Measurements from ENCODE around the gene PRDM12.

PRDM12 gene

DNA sequence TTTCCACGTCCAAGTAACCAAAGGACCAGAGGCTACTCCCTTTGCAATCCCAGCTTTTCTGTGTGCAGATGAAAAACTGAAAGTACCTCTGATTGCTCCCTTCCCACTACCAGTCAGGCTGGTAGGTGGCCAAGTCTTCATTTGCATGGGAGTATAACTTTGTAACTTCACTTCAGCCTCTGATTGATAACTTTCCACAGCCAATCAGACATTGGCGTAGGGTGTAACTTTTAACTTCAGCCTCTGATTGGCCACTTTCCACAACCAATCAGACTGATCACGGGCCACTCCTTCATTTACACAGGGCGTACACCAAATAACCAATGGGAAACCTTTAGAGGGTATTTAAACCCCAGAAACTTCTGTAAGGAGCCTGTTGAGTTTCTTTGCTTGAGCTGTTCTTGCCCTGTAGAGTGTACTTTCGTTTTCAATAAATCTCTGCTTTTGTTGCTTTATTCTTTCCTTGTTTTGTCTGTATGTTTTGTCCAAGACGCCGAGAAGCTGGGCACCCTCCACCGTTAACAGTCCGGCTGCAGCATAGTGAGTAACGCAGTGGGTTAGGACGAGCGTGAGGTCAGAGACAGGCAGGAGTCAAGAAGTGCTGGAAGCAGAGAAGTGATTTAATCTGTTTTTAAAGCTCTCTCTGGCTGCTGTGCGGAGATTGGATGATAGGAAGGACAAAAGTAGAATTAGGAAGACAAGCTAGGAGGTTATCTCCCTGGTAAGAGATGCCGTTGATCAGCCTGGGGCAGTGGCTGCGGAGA is 25.7 kb downstream of the PRDM12 start:
- DNase-seq (ENCODE audit: low spot score) = no peak

DNA sequence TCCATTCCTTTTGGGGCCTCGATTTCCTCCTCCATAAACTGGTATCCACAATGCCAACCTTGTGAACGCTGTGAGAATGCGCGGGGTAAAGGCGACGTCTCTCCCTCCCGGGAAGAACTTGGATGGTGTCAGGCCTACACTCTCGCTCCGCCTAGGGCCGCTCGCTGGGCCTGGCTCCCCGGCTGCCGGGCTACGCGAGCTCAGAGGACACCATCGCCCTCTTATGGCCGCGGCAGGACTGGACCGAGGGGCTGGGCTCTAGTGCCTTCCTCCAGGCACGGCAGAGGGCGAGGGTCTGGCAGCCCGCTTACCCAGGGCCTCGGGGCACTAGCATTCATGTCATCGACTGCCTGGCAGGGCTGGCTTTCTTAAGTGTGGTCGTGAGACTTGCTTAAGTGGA is 27.9 kb downstream of the PRDM12 start:
- DNase-seq (ENCODE audit: low spot score) = no peak

DNA sequence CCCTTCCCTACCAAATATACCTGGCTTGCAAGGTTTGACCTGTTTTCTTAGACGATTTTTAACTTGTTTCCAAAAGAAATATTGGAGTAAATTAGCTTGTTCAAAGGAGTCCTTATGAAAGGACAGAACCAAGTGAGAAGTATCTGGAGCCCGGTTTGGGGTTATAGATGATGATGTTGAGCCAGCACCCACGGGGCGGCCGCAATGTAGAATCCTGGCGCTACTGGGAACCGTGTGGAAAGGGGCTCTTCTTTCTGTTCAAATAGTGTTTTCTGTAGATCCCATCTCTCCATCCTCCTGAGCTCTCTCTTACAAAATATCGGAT is 28.7 kb downstream of the PRDM12 start:
- DNase-seq (ENCODE audit: low spot score) = no peak

DNA sequence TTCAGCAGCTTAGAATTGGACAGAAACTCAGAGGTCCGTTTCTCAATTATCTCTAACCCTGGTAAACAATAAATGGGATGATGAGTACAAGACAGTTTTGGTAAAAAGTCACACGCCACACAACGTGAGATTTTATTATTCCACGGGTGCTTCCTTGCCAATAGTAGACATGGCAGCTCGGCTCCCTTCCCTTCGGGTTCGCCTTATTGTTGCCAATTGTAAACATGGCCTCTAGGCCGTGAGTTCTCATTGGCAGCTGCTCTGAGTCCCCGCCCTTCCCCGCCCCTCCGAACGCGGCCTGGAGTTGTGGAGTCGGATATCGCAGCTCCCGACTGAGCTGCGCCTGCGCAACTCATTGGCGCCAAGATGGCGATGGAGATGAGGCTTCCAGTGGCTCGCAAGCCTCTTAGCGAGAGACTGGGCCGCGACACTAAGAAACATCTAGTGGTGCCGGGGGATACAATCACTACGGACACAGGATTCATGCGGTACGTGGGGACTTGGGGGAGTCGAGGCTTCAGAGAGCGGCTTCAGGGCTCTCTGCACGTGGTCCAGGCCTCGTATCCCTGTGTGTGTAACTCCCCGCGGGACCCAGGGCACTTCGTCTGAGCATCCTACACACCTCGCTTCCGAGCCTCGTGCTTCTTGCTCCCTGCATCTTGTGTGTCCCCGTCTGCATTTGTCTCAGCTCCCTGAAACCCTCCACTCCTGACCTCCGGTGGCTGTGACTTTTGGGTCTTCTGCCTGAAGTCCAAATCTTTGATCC is 29.2 kb downstream of the PRDM12 start, which contains the start of gene EXOSC2:
Gene EXOSC2 (plus strand): TSS at position 355 of the 766 bp plus-strand sequence. CDS start 12 bp downstream, at position 367.
- peak; percentile 98 for DNase-seq (ENCODE audit: low spot score)

DNA sequence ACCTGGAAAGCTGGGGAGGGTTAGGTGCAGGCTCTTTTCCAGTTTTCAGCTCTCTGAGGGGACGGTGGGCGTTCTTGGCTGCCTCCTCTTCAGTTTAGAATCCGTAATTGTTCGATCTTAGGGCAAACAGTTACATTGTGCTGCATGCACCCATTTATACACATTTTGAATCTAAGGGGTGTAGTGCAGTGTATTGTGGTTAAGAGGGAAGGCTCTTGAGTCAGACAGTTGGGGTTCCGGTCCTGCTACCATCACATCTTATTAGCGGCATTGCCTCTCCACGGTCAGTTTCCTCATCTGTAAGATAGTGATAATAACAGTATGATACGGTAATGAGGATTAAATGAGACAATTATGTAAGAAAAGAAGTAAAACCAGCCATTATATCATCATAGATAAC is 29.8 kb downstream of the PRDM12 start:
- no peak for DNase-seq (ENCODE audit: low spot score)

DNA sequence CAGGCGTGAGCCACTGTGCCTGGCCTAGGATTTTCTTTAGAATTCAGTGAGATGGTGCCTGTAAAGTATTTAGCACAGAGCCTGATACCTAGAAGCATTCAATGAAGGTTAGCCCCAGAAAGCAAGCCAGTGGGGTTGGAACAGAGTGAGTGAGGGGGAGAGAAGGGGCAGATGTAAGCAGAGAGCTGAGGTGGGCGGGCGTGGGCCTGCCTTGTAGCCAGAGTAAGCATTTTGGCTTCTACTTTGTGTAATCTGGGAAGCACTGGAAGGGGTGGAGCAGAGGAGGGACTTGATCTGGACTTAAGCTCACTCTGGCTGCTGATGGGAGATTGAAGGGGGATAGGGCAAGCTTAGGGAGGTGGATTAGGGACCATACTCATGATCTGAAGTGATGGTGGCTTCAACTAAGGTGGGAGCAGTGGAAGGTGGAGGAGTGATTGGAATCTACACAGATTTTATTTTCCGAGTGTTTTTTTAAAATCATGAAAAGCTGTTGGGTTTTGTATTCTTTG is 31.8 kb downstream of the PRDM12 start:
- no peak for DNase-seq (ENCODE audit: low spot score)

DNA sequence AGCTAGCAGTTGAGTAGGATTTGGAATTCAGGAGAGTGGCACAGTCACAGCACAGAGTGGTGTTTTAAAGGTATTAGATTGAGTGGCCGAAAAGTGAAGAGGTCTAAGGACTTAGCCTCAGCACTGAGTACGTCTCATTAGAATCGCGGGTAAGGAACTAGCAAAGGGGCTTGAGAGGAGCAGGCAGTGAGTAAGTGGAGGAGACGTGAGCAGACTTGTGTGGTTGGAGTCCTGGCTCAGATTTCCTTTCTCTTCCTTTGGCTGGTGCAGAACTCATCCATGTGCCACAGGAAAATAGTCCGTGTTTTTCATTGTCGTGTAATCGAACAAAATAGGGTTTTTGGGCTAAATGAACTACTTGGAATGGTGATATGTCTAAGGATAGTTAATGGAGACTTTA is 32.6 kb downstream of the PRDM12 start:
- no peak for DNase-seq (ENCODE audit: low spot score)

DNA sequence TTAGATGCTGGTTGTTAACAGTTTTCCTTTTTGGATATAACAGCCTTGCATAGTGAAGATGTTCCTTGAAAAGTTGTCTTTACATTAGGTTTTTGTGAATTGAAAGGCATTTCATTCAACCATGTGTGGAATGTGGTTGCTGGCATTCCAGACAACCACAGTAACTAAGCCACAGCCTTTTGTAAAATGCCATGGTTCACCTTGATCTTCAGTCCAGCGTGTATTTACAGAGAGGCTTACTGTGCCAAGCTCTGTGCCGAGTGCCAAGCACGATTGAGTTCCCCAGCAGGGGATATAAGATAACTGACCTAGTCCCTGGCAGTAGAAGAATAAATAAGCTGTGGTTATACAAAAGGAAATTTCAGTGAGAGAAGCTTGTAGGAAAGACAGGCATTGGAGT is 34.1 kb downstream of the PRDM12 start:
- no peak for DNase-seq (ENCODE audit: low spot score)

DNA sequence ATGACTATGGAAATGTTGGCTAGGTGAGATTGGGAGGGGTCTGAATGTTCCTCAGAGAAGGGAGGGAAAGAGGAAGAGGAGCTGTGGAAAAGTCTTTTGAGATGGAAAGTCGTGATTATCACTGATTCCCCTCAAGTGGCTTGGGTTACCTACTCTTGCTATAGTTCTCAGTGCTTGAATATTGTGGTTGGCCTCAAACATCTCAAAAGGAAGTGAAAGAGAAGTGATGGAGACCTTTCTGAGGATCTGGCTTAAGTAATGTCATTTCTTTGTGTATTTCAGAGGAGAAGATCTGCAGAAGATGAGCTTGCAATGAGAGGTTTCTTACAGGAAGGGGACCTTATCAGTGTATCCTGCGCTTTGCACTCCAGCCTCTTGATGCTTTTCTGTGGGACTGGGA is 34.7 kb downstream of the PRDM12 start:
- no peak for DNase-seq (ENCODE audit: low spot score)

DNA sequence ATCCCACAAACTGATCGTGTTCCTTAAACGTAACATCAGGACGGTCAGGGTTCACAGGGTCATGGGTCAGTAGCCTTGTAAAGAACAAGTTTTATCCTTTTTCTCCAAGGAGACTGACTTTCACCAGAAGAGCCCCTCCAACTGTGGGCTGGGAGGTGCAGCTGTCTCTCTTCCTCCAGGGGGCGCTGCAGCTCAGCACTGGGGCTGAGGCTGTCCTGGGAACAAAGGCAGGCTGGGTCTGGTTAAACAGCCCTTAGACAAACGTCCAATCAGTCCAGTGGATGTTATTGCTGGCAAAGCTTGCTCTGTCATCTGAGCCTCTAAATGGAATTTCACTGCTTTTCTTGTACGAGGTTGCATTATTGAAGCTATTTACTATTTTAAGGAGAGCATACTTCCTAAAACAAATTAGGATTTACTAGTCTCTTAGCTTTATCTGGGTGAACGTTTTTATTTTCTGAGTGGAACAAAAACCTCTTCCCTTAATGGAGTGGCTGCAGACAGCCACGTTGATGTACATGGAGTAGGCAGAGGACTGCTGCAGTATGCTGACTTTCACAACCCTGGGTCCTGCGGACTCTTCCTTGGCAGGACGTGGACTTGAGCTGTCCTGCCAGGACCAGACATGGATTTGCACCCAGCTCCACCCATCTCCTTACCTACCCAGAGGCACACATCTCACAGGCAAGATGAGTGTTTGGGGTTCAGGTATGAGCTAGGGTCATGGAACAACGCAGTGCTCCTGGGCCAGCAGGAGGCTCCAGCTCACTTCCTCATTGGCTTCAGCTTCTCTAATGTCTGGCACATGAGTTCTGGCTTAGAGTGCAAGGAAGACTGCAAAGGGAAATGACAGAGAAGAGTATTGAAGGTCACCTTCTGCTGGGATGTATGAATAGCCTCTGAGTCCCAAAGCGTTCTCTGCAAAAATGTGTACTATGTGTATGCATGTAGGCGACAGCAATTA is 36.9 kb downstream of the PRDM12 start:
- no peak for DNase-seq (ENCODE audit: low spot score)

DNA sequence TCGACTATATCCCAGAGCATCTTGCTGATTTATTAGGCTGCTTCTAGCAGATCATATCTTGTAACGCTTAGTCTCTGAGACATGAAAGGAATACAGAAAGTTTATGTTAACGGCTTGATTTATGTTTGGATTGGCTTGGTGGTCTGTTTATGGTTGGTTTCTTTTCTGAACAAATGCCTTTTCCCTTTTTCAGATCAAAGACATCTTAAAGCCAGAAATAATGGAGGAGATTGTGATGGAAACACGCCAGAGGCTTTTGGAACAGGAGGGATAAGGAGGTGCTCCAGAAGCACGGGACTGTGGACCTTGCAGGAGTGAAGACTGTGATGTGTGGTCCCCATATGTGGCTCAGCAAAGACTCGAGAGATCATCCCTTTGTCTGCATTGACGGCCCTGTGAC is 39.1 kb downstream of the PRDM12 start:
- no peak for DNase-seq (ENCODE audit: low spot score)

DNA sequence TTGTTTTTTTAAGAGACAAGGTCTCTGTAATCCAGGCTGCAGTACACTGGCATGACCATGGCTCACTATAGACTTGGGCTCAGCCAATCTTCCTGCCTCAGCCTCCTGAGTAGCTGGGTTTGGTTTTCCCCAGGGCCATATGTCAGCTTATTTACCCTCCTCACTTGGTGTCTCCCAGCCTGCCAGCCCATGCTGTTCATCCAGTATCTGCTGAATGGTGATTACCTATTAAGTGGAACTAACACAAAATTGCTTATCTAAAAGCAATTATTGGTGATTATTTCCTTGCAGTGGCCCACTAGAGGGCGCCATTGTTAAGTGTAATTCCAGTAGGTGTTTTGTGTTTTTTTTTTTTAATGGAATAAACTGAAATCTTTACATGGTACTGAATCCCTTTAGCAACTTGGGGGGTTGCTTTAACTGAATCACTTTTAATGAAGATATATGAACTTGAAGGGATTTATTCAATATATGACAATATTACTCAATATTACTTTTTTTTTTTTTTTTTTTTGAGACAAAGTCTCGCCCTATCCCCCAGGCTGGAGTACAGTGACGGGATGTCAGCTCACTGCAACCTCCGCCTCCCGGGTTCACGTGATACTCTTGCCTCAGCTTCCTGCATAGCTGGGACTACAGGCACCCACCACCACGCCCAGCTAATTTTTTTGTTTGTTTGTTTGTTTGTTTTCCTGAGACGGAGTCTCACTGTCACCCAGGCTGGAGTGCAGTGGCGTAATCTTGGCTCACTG is 43.0 kb downstream of the PRDM12 start:
- DNase-seq (ENCODE audit: low spot score) = no peak

DNA sequence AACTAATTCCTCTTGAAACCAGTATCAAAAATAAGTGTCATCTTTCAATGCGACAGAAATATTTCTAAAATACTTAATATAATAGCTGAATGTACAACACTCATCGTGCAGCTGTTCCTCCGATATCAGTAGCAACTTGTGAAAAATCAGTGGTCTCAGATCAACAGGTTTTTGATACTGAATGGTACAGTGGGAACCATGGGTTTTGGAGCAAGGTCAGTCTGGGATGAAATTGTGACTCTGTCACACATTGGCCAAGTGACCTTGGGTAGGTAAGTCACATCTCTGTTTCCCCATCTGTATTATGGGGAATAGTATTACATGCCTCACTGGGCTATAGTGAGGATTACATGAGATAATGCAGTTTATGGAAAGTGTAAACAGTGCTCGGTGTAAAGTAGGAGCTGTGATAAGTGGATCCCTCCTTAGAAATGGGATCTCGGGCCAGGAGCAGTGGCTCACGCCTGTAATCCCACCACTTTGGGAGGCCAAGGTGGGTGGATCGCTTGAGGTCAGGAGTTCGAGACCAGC is 46.5 kb downstream of the PRDM12 start:
- no peak for DNase-seq (ENCODE audit: low spot score)

DNA sequence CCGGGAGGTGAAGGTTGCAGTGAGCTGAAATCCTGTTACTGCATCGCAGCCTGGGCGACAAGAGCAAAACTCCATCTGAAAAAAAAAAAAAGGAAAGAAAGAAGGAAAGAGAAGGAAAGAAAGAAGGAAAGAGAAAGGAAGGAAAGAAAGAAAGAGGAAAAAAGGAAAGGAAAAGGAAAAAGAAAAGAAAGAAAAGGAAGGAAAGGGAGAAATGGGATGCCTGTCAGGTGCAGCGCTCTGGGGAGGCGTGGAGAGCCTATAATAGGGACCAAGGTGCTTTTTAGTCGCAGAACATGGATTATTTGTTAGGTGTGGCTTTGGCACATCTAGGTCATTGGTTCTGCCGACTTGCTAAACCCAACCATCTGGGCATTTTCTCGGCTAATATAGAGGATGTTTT is 47.1 kb downstream of the PRDM12 start:
- DNase-seq (ENCODE audit: low spot score) = no peak

DNA sequence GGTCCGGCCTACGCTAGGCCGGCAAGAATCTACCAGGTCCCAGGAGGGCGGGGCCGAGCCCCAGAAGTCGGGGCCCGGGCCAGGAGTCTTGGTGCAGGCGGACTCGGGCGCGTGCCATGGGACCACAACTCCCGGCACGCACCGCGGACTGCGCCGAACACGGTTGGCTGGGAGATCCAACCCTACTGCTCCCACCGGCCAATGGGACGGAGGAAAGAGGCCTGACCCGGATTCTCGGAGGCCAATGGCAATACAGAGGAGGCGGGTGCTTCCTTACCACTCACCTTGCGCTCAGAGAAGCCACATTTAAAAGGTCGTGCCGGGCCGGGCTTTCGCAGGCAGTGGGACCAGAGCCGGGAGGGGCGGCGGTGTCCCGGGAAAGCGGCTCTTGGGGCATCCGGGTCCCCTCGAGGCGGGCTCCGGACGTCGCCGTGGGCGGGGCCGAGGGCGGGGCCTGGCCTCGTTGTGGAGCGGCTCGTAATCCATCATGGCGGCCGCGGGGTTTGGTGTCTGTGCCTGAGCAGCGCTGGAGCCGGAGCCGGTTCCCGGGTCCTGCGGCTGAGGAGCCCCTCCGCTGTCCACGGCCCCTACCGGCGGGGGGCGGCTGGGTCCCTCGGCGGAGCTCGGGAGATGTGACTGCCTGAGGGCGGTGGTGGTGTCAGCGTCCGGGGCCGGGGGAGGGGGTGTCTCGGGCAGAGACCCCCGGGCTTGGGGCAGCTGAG is 48.3 kb downstream of the PRDM12 start:
- peak; percentile 99 for DNase-seq (ENCODE audit: low spot score)

DNA sequence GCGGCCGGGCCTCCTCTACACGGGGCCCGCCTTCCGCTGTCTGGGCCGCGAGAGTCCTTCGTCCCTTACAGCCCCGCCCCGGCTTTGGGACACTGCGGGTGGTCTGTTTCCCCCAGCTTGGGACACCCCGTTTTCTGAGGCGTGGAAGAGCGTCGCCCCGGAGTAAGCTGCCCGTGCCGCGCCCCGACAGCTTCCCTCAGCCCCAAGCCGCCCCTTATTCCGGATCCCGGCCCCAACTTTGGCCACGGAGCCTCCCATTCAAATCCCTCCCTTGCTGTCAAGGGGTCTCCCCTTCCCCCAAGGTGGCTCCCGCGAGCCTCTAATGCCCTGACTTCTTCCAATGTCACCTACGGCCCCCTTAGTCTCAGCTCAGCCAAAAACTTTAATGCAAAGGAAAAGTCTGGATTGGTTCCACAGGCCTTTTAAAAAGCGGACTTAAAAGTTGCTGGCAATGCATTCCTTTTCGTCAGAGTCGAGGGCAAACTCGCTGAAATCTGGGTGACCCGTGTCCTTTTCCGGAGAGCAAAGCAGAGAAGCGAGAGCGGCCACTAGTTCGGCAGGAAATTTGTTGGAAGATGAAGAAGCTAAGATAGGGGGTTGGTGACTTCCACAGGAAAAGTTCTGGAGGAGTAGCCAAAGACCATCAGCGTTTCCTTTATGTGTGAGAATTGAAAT is 49.0 kb downstream of the PRDM12 start:
- no peak for DNase-seq (ENCODE audit: low spot score)

DNA sequence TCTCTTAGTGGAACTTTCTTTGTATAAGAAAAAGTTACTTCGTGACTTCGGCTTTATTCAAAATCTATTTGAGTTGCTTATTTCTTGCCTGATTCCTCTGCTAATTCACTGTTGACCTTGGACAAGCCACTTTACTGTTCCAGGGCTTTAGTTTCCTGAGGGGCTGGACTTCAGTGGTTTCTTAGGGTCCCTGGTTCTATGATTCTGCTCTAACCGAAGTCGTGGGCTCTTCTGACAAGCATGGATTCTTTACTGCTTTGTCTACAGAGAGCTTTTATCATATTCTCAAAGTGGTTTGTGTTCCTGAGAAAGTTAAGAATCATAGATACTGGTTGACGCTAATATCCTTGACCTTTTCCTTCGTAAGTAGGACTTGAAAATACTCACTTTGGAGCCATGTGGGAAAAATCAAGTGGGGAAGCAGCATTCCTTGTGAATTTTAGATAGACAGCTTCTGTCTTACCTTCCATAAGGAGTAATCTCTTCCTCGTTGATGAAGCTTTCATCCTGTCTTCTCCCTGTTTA is 50.3 kb downstream of the PRDM12 start:
- DNase-seq (ENCODE audit: low spot score) = no peak

DNA sequence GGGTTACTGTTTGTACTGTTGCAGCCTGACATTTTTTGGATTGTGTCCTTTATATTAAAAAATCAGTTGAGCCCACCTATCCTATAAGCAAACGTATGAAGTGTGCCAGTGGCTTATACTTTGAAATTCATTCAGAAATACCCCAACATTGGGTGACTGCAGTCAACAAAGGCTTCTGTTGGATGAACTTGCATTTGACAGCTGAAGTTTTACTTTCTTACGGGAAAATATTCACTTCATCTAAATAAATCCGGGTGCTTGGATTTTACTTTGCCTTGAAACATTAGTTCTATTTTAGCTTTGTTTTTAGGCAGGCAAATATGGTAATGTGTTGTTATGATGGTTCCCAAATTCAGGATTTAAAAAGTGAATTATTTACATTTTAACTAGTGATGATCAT is 50.9 kb downstream of the PRDM12 start:
- no peak for DNase-seq (ENCODE audit: low spot score)

DNA sequence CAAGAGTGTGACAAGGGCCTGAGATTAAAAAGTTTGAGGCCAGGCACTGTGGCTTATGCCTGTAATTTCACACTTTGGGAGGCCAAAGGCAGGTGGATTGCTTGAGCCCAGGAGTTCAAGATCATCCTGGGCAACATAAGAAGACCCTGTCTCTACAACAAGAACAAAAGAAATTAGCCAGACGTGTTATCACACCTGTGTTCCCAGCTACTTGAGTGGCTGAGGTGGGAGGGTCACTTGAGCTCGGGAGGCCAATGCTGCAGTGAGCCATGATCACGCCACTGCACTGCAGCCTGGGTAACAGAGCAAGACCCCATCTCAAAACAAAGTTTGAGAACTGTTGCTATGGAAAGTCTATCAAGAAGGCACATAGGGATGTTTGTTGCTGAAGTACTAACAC is 54.2 kb downstream of the PRDM12 start:
- no peak for DNase-seq (ENCODE audit: low spot score)

DNA sequence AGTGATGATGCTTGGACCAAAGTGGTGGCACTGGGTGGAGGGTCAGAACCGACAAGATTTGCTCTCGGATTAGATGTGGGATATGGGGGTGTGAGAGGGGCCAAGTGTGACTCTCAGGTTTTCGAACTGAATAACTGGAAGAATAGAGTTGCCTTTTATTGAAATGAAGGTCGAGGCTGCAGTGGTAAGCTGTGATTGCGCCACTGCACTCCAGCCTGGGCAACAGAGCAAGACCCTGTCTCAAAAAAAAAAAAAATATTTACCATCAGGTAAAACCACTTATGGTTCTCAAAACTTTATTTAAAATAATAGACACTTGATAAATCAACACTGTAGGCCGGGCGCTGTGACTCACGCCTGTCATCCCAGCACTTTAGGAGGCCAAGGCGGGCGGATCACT is 56.4 kb downstream of the PRDM12 start:
- no peak for DNase-seq (ENCODE audit: low spot score)
